Epithelial cell of prostate (primary cell): ENCODE results near the gene NAP1L4.

Source experiments
- DNase-seq: peaks from one replicate; pipeline ENCODE4 v3.0.0-alpha.2; 2011; ENCODE audit warnings: low read depth, low spot score
- H3K27ac ChIP-seq: fragments of 450-650 bp; 2 replicates; pipeline ENCODE4 v1.5.1; 2017; ENCODE audit warnings: mild to moderate bottlenecking

The NAP1L4 gene, protein sequence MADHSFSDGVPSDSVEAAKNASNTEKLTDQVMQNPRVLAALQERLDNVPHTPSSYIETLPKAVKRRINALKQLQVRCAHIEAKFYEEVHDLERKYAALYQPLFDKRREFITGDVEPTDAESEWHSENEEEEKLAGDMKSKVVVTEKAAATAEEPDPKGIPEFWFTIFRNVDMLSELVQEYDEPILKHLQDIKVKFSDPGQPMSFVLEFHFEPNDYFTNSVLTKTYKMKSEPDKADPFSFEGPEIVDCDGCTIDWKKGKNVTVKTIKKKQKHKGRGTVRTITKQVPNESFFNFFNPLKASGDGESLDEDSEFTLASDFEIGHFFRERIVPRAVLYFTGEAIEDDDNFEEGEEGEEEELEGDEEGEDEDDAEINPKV

DNA sequence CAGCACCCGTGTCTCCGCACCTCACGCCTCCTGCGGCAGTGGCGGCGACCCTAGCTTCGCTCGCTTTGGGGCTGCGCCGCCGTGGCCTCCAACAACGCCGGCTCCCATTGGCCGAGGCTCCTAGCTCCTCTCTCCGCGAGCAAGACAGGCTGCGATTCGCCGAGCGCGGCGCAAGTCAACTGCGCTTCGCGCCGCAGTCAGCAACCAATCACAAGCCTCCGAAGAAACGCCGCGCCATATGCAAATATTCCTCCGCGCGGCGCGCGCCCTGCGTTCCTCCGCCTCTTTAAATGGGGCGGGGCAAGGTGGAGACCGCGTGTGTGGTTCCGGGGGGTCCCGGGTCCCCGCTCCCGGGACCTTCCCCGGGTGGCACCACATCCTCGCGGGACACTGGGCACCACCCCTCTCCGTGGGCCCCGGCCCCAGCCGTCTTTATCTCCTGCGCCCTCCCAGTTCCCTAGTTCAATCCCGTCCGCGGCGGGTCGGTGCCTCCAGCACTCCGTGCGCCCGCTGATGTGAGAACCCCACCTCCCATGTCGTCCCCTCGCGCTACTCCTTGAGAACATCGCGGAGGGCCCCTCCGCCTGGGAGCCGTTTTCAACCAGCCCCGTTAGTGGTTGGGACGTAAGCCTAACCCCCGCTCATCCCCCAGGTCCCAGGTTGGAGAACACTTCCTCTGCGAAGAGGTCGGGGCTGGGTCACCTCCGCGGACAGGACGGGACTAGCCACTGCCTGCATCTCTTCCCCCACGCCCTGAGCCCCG is at the start of gene NAP1L4:
Gene NAP1L4 (minus strand): TSS at position 96 of the 763 bp plus-strand sequence. CDS start 13,109 bp downstream, outside the sequence.
- peak within 1 kb of the TSS; percentile 90 for H3K27ac ChIP-seq
- DNase-seq, result peak; percentile 91

DNA sequence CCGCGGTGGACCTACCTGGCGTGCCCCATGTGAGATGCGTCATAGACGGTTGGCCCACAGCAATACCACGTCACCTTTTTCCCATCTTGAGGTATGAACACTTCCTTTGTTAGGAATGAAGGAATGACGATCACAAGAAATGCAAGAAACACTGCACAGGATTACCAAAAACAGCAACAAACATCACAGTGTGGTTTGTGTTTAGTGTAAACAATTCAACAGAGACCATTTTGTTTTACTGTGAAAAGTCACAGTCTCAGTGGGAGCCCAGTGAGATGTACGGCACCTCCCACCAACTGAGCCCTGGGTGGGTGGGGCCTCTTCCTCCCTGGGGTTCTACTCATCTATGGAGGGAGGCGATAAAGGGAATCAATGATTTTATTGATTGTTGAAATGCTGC is 48.8 kb upstream of the NAP1L4 start:
- no peak for DNase-seq
- H3K27ac ChIP-seq, result no peak overlapping the region

DNA sequence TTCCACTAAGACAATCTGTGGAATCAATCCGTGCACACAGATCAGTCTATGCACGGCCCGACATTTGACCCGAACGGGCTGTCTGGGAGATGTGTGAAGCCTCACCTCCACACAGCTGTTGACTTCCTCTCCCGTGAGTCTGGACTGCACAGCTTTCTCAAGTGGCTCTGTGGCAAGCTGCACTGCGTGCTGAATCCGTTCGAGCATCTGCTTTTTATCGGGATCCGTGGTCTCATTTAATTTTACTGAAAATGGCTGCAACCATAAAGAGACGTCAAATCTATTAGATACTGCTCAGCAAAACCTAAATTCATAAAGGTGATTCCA is 45.8 kb upstream of the NAP1L4 start:
- DNase-seq, result no peak
- peak overlapping the region; percentile 69 for H3K27ac ChIP-seq

DNA sequence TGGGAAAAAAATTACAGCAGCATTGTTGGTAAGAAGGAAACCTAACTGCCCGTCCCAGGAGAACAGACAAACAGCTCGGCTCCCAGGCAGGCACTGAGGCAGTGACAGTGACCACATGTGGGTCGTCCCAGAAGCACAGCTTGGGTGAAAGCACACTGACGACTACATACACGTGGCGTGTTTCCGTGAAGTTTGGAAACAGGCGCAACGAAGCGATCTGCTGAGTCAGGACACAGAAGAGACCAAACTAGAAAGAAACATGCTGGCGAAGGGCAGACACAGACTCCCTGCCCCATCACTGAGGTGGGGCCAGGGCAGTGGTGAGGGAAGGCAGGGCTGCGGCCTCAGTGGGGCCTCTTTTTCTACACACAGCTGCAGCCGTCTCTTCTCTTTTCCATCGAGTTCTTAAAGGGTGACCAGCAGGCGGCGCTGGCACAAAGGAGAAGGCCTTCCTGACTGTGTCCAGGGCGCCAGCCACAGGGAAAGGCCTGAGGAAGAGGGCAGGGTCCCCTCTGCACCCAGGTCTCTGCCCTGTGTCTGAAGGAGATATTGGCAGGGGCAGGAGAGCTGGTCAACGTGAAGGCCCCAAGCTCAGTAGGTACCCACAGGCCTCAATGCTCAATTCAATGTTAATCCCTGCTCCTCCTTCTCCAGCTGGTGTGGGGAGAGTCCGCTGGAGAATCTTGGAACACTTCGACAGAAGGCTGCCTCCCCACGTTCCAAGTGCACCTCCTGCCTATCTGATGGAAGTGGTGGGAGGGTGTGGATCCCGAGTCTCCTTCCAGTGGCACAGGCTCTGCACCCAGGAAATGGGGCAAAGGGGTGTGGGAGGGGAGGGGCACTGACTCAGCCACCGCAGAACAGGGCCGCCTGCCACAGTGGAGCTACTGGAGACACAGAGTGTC is 45.2 kb upstream of the NAP1L4 start:
- peak overlapping the region; percentile 69 for H3K27ac ChIP-seq
- no peak for DNase-seq

DNA sequence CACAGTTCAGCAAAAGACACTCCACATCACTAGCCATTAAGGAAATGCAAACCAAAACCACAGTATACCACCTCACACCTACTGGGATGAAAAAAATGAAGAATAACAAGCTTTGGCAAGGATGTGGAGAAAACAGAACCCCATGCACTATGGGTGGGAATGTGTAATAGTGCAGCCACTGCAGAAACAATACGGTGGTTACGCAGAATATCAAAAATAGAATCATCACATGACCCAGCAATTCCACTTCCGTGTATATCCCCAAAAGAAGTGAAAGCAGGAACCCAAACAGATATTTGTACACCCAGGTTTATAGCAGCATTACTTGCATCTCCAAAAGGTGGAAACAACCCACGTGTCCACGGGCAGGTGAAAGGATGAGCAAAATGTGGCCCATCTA is 44.3 kb upstream of the NAP1L4 start:
- H3K27ac ChIP-seq, result no peak overlapping the region
- no peak for DNase-seq

DNA sequence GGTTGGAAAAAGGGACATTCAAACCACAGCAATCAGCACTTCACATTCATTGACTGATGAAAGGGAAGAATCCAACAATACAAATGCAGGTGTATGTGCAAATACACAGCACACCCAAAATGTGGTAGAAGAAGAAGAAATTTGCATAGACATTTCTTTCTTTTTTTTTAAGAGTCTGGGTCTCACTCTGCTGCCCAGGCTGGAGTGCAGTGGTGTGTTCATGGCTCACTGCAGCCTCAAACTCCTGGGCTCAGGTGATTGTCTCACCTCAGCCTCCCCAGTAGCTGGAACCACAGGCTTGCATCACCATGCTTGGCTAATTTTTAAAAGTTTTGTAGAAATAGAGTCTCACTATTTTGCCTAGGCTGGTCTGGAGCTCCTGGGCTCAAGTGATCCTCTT is 43.2 kb upstream of the NAP1L4 start:
- no peak overlapping the region for H3K27ac ChIP-seq

DNA sequence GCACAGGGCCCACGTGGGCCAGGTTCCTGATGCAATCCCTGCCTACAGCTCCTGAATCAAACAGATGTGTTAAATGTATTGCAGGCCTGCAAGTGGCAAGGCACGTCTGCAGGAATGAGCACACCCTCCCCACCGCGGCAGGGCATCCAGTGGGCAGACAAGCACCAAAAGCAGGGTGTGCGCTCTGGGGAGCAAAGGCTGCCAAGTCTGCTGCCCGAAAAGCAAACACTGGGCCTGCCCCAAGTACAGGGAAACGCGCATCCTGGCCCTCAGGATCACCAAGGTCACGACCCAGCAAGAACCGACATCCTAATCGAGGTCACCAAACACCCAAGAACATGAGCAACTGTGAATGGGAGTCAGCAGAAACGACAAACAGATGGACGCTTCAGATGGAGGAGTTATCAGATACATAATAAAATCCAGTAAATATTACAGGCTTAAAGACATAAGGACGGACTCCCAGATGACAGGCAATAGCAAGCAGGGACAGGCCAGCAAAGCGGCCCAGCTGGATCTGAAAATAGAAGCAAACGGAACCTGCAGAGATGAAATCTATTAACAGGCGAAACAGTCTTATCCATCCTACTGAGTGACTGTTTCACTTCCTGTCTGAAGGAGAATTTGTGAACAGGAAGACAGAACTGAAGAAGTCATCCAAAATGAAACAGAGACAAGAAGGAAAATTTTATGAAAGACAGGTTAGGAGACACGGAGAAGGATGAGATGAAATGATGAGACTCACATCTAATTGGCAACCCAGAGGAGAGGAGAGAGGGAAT is 38.4 kb upstream of the NAP1L4 start:
- no peak overlapping the region for H3K27ac ChIP-seq
- DNase-seq, result no peak

More for the DNA sequence above, 43.2 kb upstream of the NAP1L4 start:
- no peak for DNase-seq

DNA sequence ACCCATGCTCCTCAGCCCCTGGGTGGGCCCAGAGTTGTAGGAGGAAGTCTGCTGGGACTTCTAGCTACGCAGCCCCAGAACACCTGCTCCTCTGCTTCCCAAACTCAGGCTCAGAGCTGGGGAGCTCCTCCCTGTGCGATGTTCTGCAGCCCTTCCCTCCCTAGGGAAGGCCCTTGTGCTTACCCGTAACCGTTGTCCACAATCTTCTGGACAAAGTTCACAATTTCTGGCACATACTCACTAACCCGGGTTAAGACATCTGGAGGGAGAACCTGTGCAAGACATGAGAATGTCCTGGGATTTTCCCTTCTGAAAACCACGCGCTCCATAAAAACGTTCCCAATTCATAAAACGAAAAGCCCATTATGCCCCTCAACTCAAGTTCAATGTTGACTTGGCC is 36.7 kb upstream of the NAP1L4 start:
- no peak for DNase-seq
- H3K27ac ChIP-seq, result no peak overlapping the region

DNA sequence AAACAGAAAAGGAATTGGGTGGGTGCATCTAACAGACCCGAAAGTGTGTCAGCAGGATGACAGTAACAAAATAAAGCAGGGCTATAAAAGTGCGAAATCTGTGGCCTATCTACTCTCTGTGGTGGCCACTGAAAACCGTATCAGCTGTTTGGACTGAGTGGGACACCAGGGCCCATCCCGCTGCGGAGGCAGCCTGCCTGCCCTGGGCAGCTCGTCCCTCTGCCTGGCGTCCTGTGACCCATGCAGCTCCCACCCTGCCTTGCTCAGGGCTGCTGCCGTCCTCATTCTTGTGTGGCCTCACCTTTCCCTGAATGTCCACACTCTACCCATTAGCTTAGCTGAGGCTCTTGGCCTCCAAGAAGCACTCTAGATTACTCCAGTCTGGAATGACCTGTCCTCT is 34.7 kb upstream of the NAP1L4 start:
- H3K27ac ChIP-seq, result no peak overlapping the region
- DNase-seq, result no peak

DNA sequence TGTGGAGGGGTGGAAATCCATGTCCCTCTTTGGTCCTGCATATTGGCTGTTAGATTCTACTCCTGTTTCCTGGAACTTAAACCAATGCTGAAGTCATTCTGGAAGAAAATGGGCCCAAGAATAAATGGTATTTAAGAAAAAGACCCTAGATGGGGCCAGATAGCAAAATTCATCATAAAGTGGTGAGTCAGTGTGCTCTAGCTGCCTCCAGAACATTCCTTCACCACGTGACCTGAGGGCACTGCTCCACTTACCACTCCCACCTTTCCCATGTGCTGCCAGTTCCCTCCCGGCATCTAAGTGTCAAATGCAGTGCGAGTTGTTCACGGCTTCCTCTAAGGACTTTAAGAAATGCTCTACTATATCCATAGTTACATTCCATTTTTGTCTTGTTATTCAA is 30.9 kb upstream of the NAP1L4 start:
- no peak for DNase-seq
- H3K27ac ChIP-seq, result peak overlapping the region; percentile 78

DNA sequence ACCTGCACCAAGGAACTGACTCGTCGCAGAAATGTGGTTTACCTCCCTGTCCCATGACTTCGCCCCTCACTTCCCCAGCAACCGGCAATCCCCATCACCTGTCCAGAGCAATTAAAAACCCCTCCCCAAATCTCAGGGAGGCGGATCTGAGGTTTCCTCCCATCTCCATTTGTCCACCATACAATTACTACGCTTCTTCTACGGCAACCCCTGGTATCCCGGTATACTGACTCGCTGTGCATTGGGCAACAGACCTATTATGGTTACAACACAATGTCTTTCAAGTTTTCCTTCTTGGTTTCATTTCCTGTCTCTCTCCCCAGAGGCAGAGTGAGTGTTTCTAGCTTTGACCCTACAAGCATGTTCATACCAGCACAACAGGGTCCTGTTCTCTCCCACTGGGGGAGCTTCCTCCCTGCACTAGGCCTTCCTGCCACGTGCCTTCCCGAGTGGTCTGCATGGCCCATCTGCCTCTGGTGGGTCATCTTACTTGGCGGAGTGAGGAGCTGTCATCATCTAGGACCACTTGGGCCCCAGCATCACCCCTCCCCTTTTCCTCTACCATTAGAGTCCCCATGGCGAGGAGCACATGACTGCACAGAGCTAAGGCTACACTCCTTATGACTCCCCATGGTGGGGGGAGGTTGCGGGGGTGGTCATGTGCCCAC is 30.3 kb upstream of the NAP1L4 start:
- peak overlapping the region; percentile 78 for H3K27ac ChIP-seq
- no peak for DNase-seq

DNA sequence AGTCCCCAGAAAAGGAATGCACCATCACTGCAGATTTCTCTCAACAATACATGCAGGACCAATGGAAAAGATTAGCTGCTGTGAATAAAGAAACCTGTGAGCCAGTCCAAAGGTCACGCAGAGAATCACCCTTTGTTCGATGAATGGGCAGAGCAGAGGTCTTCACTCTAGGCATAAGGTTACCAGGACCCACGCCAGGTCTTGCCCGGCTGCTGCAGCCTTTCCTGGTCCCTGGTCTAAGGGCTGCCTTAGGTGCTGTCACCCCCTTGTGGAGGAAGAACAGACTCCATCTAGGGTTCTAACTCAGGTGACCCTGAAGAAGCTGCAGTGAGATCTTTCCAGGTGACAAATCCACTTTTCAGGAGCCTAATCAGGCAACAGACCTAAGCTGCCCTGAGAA is 29.0 kb upstream of the NAP1L4 start:
- H3K27ac ChIP-seq, result no peak overlapping the region
- DNase-seq, result no peak

DNA sequence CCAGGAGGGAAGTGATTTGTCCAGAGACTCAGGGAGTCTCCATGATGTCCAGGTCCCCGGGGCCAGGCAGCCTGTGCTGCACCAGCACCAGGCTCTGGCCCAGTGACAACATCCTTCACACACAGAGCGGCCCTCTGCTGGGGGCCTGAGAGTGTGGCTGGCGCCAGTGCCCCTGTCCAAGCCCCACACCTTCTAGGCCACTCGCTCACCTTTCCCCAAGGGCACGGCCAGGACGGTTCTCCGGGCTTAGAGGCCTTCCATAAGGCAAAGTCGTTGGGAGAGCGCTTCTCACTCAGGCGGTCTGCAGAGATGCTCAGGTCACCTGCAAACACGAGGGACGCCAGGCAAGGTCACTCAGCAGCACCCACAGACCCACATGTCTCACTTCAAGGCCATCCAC is 27.9 kb upstream of the NAP1L4 start:
- no peak overlapping the region for H3K27ac ChIP-seq
- no peak for DNase-seq

DNA sequence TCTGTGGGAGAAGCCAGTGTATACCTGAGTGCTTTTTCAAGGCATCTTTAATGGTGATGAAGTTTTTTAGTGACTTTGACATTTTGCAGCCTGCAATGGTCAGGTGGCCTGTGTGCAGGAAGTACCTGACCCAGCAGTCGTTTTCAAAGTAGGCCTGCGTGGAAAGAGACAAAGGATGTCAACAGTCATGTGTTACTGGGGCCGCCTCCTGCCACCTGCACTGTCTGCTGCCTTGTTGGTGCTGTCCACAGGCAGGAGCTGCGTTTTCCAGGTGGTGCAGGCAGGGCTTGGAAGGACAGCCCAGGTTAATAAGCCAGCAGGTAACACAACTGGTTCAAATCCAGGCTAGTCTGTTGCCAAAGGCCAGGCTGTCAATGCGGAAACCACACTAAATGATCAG is 26.5 kb upstream of the NAP1L4 start:
- H3K27ac ChIP-seq, result no peak overlapping the region
- no peak for DNase-seq

DNA sequence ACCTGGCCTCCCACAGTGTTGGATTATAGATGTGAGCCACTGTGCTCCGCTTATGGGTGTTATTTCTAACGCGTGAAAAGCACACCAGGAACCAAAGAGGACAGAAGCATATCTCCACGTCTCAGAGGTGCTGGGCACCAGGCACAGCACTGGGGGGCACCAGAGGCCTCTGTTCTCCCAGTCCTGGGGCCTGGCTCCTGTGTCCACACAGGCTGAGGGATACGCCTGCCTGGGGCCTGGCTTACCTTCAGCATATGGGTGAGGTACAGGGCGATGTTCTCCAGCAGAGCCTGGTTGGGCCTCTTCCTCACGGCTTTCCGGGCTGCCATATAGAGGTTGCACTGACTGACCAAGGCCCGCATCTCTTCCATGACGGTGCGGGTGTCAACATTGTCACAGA is 24.7 kb upstream of the NAP1L4 start:
- H3K27ac ChIP-seq, result no peak overlapping the region
- no peak for DNase-seq

DNA sequence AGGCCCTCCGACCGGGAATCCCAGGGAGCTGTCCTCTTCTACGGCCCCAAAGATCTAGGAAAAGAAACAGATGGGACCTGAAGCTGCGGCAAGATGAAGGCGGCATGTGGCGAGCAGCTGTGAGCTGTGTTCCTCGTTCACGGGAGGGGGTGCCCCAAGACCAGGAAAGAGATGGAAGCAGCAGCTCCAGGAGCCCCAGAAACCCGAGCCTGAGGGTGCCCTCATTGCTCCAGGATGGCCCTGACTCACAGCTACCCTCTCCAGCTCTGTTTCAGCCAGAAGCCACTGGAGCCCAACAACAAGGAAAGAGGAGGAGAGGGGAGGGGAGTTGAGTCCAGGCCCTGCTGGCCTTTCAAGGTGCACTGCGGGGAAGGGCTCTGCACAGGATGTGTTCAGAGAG is 23.7 kb upstream of the NAP1L4 start:
- H3K27ac ChIP-seq, result no peak overlapping the region
- DNase-seq, result no peak

DNA sequence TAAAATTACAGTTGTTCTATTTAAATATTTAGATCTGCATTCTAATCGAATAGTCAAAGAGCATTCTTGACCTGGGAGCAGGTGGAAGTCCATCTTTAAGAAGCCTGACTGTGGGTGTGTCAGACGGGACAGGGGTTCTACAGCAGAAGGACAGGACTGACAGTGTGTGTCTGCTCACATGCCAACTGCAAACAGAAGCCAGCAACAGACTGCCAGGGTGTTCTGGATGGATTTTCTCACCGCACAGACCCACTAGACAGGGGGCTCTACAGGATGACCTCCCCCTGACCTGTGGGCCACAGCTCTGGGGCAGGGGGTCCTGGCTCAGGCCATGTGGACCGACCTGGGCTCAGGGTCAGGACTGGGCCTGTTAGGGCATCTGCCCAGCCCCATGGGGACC is 22.8 kb upstream of the NAP1L4 start:
- no peak for DNase-seq
- H3K27ac ChIP-seq, result no peak overlapping the region

DNA sequence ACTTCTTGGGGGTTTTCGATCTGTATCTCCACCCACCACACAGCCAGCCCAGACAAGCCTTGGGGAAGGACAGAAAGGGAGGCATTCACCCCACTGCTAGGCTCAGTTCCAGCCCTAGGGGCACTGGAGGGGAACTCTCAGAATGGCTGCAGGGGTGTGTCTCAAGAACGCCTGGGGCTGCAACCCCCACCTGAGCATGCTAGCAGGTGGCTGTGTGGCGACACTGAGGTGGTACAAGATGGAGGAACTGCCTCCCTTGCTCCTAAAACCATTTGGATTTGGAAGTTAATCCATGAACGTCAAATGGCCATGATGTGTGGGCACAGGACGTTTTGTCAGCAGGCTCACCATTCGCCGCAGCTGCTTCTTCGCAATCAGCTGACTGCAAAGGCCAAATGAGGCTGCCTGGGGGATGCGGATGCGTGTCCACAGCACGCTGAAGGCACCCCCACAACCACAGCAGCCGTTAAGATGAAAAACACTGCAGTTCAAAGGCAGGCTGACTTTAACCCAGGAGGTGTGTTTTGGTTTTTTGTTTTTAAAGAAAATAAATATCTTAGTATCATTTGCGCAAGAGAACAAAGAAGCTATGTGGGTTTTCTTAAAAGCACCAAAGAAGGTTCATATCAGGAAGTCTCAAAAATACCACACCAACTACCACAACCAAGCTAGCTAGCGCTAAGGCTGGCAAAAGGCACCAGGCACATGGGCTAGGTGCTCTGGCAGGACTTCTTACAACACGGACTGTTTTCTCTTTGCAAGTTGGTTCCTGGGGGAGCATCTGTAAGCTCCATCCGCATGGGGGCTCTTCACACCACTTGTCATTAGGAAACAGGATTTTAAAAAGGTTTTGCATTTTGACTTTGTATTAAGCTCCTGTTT is 22.2 kb upstream of the NAP1L4 start:
- H3K27ac ChIP-seq, result peak overlapping the region; percentile 6
- no peak for DNase-seq
